IMR-90 (cell line): ENCODE results near the gene KLF16. TPM values are rescaled to one million over a fixed set of nuclear protein-coding genes. Genes with fewer than 3 reads are reported as not detected.
A peak's percentile ranks its signal among the peaks of the same experiment; 100 is the strongest.

ENCODE experiments used
- ATAC-seq: fragments of 200-7000 bp; cut with Tn5 transposase; 2 replicates; pipeline ENCODE4 v1.9.1; 2020; ENCODE audit warnings: low read depth, mild to moderate bottlenecking, moderate library complexity
- BruUV-seq: library from RNA; stranded (reverse); fragments of 400-500 nt; replicated peaks from 2 replicates; lab custom pipeline; 2021; lab: Mats Ljungman, UMichigan
- CTCF ChIA-PET: fragments of 300-600 bp; formaldehyde crosslinking; extraction: SDS; loops from one replicate; lab custom pipeline; 2021; ENCODE audit warnings: antibody characterized with exemption; lab: Yijun Ruan, JAX
- POLR2A ChIA-PET: fragments of 300-600 bp; sonication (Branson Sonifier 250); formaldehyde crosslinking; loops from one replicate; lab custom pipeline; 2022; ENCODE audit warnings: antibody characterized with exemption; ENCODE audit not compliant: unreplicated experiment; lab: Charles Lee
- DNase-seq: peaks from one replicate; pipeline ENCODE4 v3.0.0; 2013
- H2AFZ ChIP-seq: replicated peaks from 2 replicates; pipeline ENCODE3; 2013; ENCODE audit warnings: low read length, mild to moderate bottlenecking; ENCODE audit not compliant: poor library complexity
- H2AK5ac ChIP-seq: 2 replicates; pipeline ENCODE4 v1.6.1; 2013; ENCODE audit warnings: low read depth, low read length, inconsistent platforms
- H2AK9ac ChIP-seq: replicated peaks from 2 replicates; pipeline ENCODE3; 2013; ENCODE audit warnings: mild to moderate bottlenecking, low read depth, low read length, moderate library complexity; ENCODE audit not compliant: poor library complexity
- H2BK120ac ChIP-seq: 2 replicates; pipeline ENCODE4 v1.6.1; 2013; ENCODE audit warnings: low read depth, low read length, inconsistent platforms
- H2BK15ac ChIP-seq: 3 replicates; pipeline ENCODE4 v1.6.1; 2013; ENCODE audit warnings: low read depth, low read length, inconsistent platforms
- H2BK20ac ChIP-seq: 2 replicates; pipeline ENCODE4 v1.6.1; 2013; ENCODE audit warnings: low read depth, mild to moderate bottlenecking, inconsistent platforms, low read length, moderate library complexity
- H2BK5ac ChIP-seq: 2 replicates; pipeline ENCODE4 v1.6.1; 2013; ENCODE audit warnings: mild to moderate bottlenecking, low read depth, low read length, inconsistent platforms; ENCODE audit not compliant: poor library complexity, severe bottlenecking
- H3K14ac ChIP-seq: replicated peaks from 2 replicates; pipeline ENCODE4 v1.6.1; 2013; ENCODE audit warnings: low read depth, low read length, inconsistent platforms
- H3K18ac ChIP-seq: 2 replicates; pipeline ENCODE4 v1.6.1; 2013; ENCODE audit warnings: low read depth, low read length, control low read depth
- H3K23ac ChIP-seq: 2 replicates; pipeline ENCODE4 v1.6.1; 2013; ENCODE audit warnings: low read depth, low read length, inconsistent platforms
- H3K27ac ChIP-seq: 2 replicates; pipeline ENCODE4 v1.5.1; 2013; ENCODE audit warnings: mild to moderate bottlenecking, control low read depth, low read length; ENCODE audit not compliant: insufficient read depth
- H3K27me3 ChIP-seq: 2 replicates; pipeline ENCODE4 v1.6.1; 2013; ENCODE audit warnings: low read length; ENCODE audit not compliant: control insufficient read depth, insufficient read depth
- H3K36me3 ChIP-seq: 2 replicates; pipeline ENCODE4 v1.6.1; 2013; ENCODE audit warnings: low read length, mixed read lengths; ENCODE audit not compliant: control insufficient read depth, insufficient read depth
- H3K4ac ChIP-seq: 2 replicates; pipeline ENCODE4 v1.6.1; 2013; ENCODE audit warnings: low read depth, low read length, inconsistent platforms
- H3K4me1 ChIP-seq: 2 replicates; pipeline ENCODE4 v1.6.1; 2013; ENCODE audit warnings: low read length, mixed read lengths; ENCODE audit not compliant: control insufficient read depth, insufficient read depth
- H3K4me2 ChIP-seq: 2 replicates; pipeline ENCODE4 v1.6.1; 2013; ENCODE audit warnings: low read depth, mild to moderate bottlenecking, control low read depth, low read length, moderate library complexity
- H3K4me3 ChIP-seq: 2 replicates; pipeline ENCODE4 v1.5.1; 2013; ENCODE audit warnings: low read depth, mild to moderate bottlenecking, control low read depth, low read length, moderate library complexity; ENCODE audit not compliant: insufficient read depth
- H3K56ac ChIP-seq: 2 replicates; pipeline ENCODE4 v1.6.1; 2013; ENCODE audit warnings: low read length, inconsistent platforms; ENCODE audit not compliant: insufficient read depth; ENCODE audit errors: extremely low read depth
- H3K79me1 ChIP-seq, 2 experiments: 2 replicates each; pipeline ENCODE4 v1.6.1; 2013; ENCODE audit warnings: low read length in 2 of 2, inconsistent platforms in 1 of 2, low read depth in 1 of 2
- H3K9ac ChIP-seq: 2 replicates; pipeline ENCODE4 v1.6.1; 2013; ENCODE audit warnings: low read depth, low read length, control low read depth
- H3K9me1 ChIP-seq: 2 replicates; pipeline ENCODE4 v1.6.1; 2013; ENCODE audit warnings: low read length, inconsistent platforms; ENCODE audit not compliant: insufficient read depth
- H3K9me3 ChIP-seq: 2 replicates; pipeline ENCODE4 v1.6.1; 2013; ENCODE audit warnings: low read length; ENCODE audit not compliant: control insufficient read depth, insufficient read depth
- H4K20me1 ChIP-seq: 2 replicates; pipeline ENCODE4 v1.6.1; 2013; ENCODE audit warnings: low read length, inconsistent platforms; ENCODE audit not compliant: insufficient read depth
- H4K5ac ChIP-seq: 2 replicates; pipeline ENCODE4 v1.6.1; 2013; ENCODE audit warnings: mild to moderate bottlenecking, low read depth, low read length, control low read depth
- H4K8ac ChIP-seq, 2 experiments: 2 replicates each; pipeline ENCODE4 v1.6.1; 2013; ENCODE audit warnings: low read depth in 2 of 2, low read length in 2 of 2, control low read depth in 1 of 2, inconsistent platforms in 1 of 2
- H4K91ac ChIP-seq: 2 replicates; pipeline ENCODE4 v1.6.1; 2013; ENCODE audit warnings: low read depth, low read length, inconsistent platforms; ENCODE audit not compliant: insufficient read depth
- CHD1 ChIP-seq: IDR thresholded peaks from 2 replicates; pipeline ENCODE4 v1.6.1; 2012; ENCODE audit warnings: low read depth, low read length, improper control_type of control experiment
- CTCF ChIP-seq: conservative IDR thresholded peaks from 2 replicates; pipeline ENCODE4 v1.5.1; 2012; ENCODE audit warnings: mild to moderate bottlenecking, low read depth, low read length, improper control_type of control experiment
- MAZ ChIP-seq: IDR thresholded peaks from 2 replicates; pipeline ENCODE4 v1.6.1; 2012; ENCODE audit warnings: low read depth, mild to moderate bottlenecking, low read length, improper control_type of control experiment, moderate library complexity, borderline replicate concordance
- NFE2L2 ChIP-seq: fragments of 150-350 bp; IDR thresholded peaks from 2 replicates; pipeline ENCODE4 v1.6.1; 2016; ENCODE audit warnings: low read depth, mild to moderate bottlenecking, low read length
- POLR2A ChIP-seq: IDR thresholded peaks from 2 replicates; pipeline ENCODE4 v1.6.1; 2012; ENCODE audit warnings: mild to moderate bottlenecking, low read depth, low read length
- WGBS, 2 experiments: methylation state at CpG; one replicate each; pipeline versions ENCODE4 v1.1.5 to v1.1.7; 2013; ENCODE audit warnings: missing lambda C conversion rate in 2 of 2; ENCODE audit not compliant: insufficient read length in 1 of 2; ENCODE audit errors: extremely low coverage in 2 of 2; 5-methylcytosine and 5-hydroxymethylcytosine counted together
- dilution Hi-C: fragments of 300-500 bp; cut with HindIII; formaldehyde crosslinking; loops from one replicate; pipeline ENCODE4 v1.14.3; 2018; ENCODE audit warnings: low sequenced_read_pairs; ENCODE audit not compliant: unreplicated experiment
- in situ Hi-C: fragments of 300-500 bp; cut with MboI; formaldehyde crosslinking; loops from 3 replicates; pipeline ENCODE4 v1.14.3; 2019; ENCODE audit warnings: low sequenced_read_pairs, inconsistent platforms, mixed read lengths
- intact Hi-C: fragments of 100-400 bp; cut with micrococcal nuclease; formaldehyde crosslinking; loops from 2 replicates; pipeline ENCODE4 v1.10.0; 2022
- polyA plus RNA-seq, 3 experiments: library from polyadenylated mRNA; depleted of rRNA; stranded (reverse); fragments of >200 nt; gene quantifications; 2 replicates each; pipeline ENCODE4 v1.2.3, GENCODE V29; 2012; ENCODE audit warnings: low replicate concordance in 1 of 3
- total RNA-seq: library from RNA; depleted of rRNA; stranded (reverse); fragments of >200 nt; gene quantifications from 2 replicates; pipeline ENCODE4 v1.2.3, GENCODE V29; 2012

The KLF16 gene
- total and polyA plus RNA-seq, 2 of the 4 experiments (the other 2 are of a cell fraction): 0.90 to 13.1 TPM

- Histone ChIP-seq H4K91ac (peak overlapping the region; percentile 97), H3K4me2 (peak overlapping the region; percentile 90), H3K4me1 (peaks cover 45% of the 10 kb centered on the region), H3K14ac (peak overlapping the region; percentile 97), H2BK20ac (no peak overlapping the region; the same call in 1 of the 2 replicates), H2BK15ac (peak overlapping the region; percentile 56; the same call in 1 of the 3 replicates), H3K79me1 (peaks cover 16 to 86% of the 10 kb centered on the region in 2 experiments), H2BK5ac (peak overlapping the region; percentile 94), H3K18ac (peak overlapping the region; percentile 77), H4K5ac (peak overlapping the region; percentile 93), H3K9me3 (no peaks in the 10 kb centered on the region), H3K23ac (peak overlapping the region; percentile 64; the same call in 1 of the 2 replicates), H4K20me1 (peaks cover 71% of the 10 kb centered on the region), H3K36me3 (no peaks in the 10 kb centered on the region), H3K9me1 (peaks cover 7% of the 10 kb centered on the region; the same call in 1 of the 2 replicates), H2AK5ac (peak overlapping the region; percentile 100), H3K27ac (peak overlapping the region; percentile 98), H3K4me3 (peak overlapping the region; percentile 33), H3K4ac (peak overlapping the region; percentile 98), H2AK9ac (peak overlapping the region; percentile 100), H2AFZ (peak overlapping the region; percentile 89), H4K8ac (peak overlapping the region; percentile 88 to 93), H2BK120ac (peak overlapping the region; percentile 80), H3K9ac (peak overlapping the region; percentile 88), H3K56ac (peak overlapping the region; percentile 35), H3K27me3 (no peaks in the 10 kb centered on the region)
- BruUV-seq: no TSS peak
- TF ChIP-seq POLR2A: 0 out of 2 replicates have a peak, but pooled peaks have one; percentile 35
- no peak for TF ChIP-seq NFE2L2
- TF ChIP-seq CHD1: no peak
- no peak for TF ChIP-seq CTCF
- peak; percentile 65; the same call in 1 of the 2 replicates for TF ChIP-seq MAZ
- ChIA-PET CTCF (no interaction called here), POLR2A (no interaction called here)
- ATAC-seq: peak; percentile 88
- in situ Hi-C loops: no loop called here
- WGBS, 2 experiments: 18% methylated on average over 8 of the region's 33 CpGs; no CpG with 5 or more reads in 1 of the 2 experiments
- intact Hi-C loops: no loop called here
- peak; percentile 85 for DNase-seq
- dilution Hi-C loops: no loop called here
These were observed 8.1 kb downstream of the KLF16 start for GRCh38 chr19:1855040-1855827.
